ENCODE data around the gene TXLNB. TPM values are rescaled to one million over a fixed set of nuclear protein-coding genes. Genes with fewer than 3 reads are reported as not detected.

Gene TXLNB
- total RNA-seq, 1 experiment from 2014 or later, result 0.22 TPM

GRCh38 chr6:139256087-139256486 is 35.7 kb downstream of the TXLNB start:
- Histone ChIP-seq H3K79me2 (ENCODE audit: low read length) (no peaks in the 10 kb centered on the region), H3K9me3 (ENCODE audit: low read length) (no peaks in the 10 kb centered on the region), H4K20me1 (ENCODE audit: low read length) (no peaks in the 10 kb centered on the region), H3K27ac (ENCODE audit: low read length) (no peak overlapping the region), H3K4me1 (ENCODE audit: insufficient read depth, low read length) (no peaks in the 10 kb centered on the region), H3K4me2 (ENCODE audit: low read length) (no peak overlapping the region), H3K9me2 (replicated peaks; ENCODE audit: low read length) (no peaks in the 10 kb centered on the region), H3K36me3 (ENCODE audit: low read depth, low read length) (no peaks in the 10 kb centered on the region), H2AFZ (ENCODE audit: low read length) (no peak overlapping the region), H3K27me3 (ENCODE audit: low read length) (no peaks in the 10 kb centered on the region), H3F3A (ENCODE audit: low read length, unreplicated experiment) (no peaks in the 10 kb centered on the region), H3K9ac (ENCODE audit: low read length) (no peak overlapping the region), H3K4me3 (ENCODE audit: low read length) (no peak overlapping the region)
- BruUV-seq (replicated peaks), result no TSS peak
- ATAC-seq (no peak), DNase-seq (no peak)
- no peak for TF ChIP-seq EZH2phosphoT487 (IDR thresholded peaks at IDR 0.05; ENCODE audit: borderline replicate concordance, low read length)
- TF ChIP-seq CTCF (conservative IDR thresholded peaks at IDR 0.05; ENCODE audit: low read depth, low read length), result no peak
- TF ChIP-seq EZH2 (IDR thresholded peaks at IDR 0.05; ENCODE audit: low read length, unreplicated experiment), result no peak
- intact Hi-C loops (cut with micrococcal nuclease), result no loop called here
- ChIA-PET CTCF (interaction anchor here (0.8 kb wide), 1 partner anchor 25 kb away, joined by 3 read pairs; no protein-coding TSS in a partner anchor), POLR2A (ENCODE audit: unreplicated experiment) (no interaction called here)

- ATAC-seq (no peak), DNase-seq (no peak)
- Histone ChIP-seq H3K9me2 (replicated peaks; ENCODE audit: low read length) (no peaks in the 10 kb centered on the region), H3F3A (ENCODE audit: low read length, unreplicated experiment) (no peaks in the 10 kb centered on the region), H3K36me3 (ENCODE audit: low read depth, low read length) (no peaks in the 10 kb centered on the region), H3K27ac (ENCODE audit: low read length) (no peak overlapping the region), H3K79me2 (ENCODE audit: low read length) (no peaks in the 10 kb centered on the region), H3K4me1 (ENCODE audit: insufficient read depth, low read length) (no peaks in the 10 kb centered on the region), H3K4me3 (ENCODE audit: low read length) (no peak overlapping the region), H2AFZ (ENCODE audit: low read length) (no peak overlapping the region), H3K9ac (ENCODE audit: low read length) (no peak overlapping the region), H3K27me3 (ENCODE audit: low read length) (no peaks in the 10 kb centered on the region), H3K4me2 (ENCODE audit: low read length) (no peak overlapping the region), H3K9me3 (ENCODE audit: low read length) (no peaks in the 10 kb centered on the region), H4K20me1 (ENCODE audit: low read length) (no peaks in the 10 kb centered on the region)
- POLR2A ChIA-PET (ENCODE audit: unreplicated experiment), result no interaction called here
- intact Hi-C loops (cut with micrococcal nuclease), result no loop called here
- no TSS peak for BruUV-seq (replicated peaks)
- TF ChIP-seq EZH2phosphoT487 (IDR thresholded peaks at IDR 0.05; ENCODE audit: borderline replicate concordance, low read length) (no peak), EZH2 (IDR thresholded peaks at IDR 0.05; ENCODE audit: low read length, unreplicated experiment) (no peak), CTCF (conservative IDR thresholded peaks at IDR 0.05; ENCODE audit: low read depth, low read length) (no peak)
- CTCF ChIA-PET, result no interaction called here
Observed at GRCh38 chr6:139254196-139254595, 37.6 kb downstream of the TXLNB start.

- no peak for TF ChIP-seq CTCF (conservative IDR thresholded peaks at IDR 0.05; ENCODE audit: low read depth, low read length)
- no peak for TF ChIP-seq EZH2phosphoT487 (IDR thresholded peaks at IDR 0.05; ENCODE audit: borderline replicate concordance, low read length)
- TF ChIP-seq EZH2 (IDR thresholded peaks at IDR 0.05; ENCODE audit: low read length, unreplicated experiment), result no peak
Observed at GRCh38 chr6:139253656-139254055, 38.1 kb downstream of the TXLNB start.

More at GRCh38 chr6:139253656-139254055, 38.1 kb downstream of the TXLNB start:
- Histone ChIP-seq H3K27me3 (ENCODE audit: low read length) (no peaks in the 10 kb centered on the region), H3K9me3 (ENCODE audit: low read length) (no peaks in the 10 kb centered on the region), H3K9ac (ENCODE audit: low read length) (no peak overlapping the region), H3F3A (ENCODE audit: low read length, unreplicated experiment) (no peaks in the 10 kb centered on the region), H2AFZ (ENCODE audit: low read length) (no peak overlapping the region), H3K27ac (ENCODE audit: low read length) (no peak overlapping the region), H3K4me2 (ENCODE audit: low read length) (no peak overlapping the region), H3K9me2 (replicated peaks; ENCODE audit: low read length) (no peaks in the 10 kb centered on the region), H3K4me3 (ENCODE audit: low read length) (no peak overlapping the region), H3K79me2 (ENCODE audit: low read length) (no peaks in the 10 kb centered on the region), H4K20me1 (ENCODE audit: low read length) (no peaks in the 10 kb centered on the region), H3K4me1 (ENCODE audit: insufficient read depth, low read length) (no peaks in the 10 kb centered on the region), H3K36me3 (ENCODE audit: low read depth, low read length) (no peaks in the 10 kb centered on the region)
- no TSS peak for BruUV-seq (replicated peaks)
- ATAC-seq (peak; percentile 43; the same call in 1 of the 2 replicates), DNase-seq (no peak)
- intact Hi-C loops (cut with micrococcal nuclease), result no loop called here
- POLR2A ChIA-PET (ENCODE audit: unreplicated experiment), result no interaction called here
- CTCF ChIA-PET, result no interaction called here

All from PC-3 (cell line).